Measurements from ENCODE around the gene TAGAP.

GRCh38 chr6:159059885-159060506, 15.2 kb upstream of the TAGAP start:
- TF ChIP-seq EZH2 (IDR thresholded peaks at IDR 0.05; ENCODE audit: insufficient read depth, poor library complexity, severe bottlenecking) (no peak), EZH2phosphoT487 (IDR thresholded peaks at IDR 0.05; ENCODE audit: insufficient read depth, low read depth) (no peak)

Measured in GM23248 (cell line).